ENCODE measurements around the gene ERC2. TPM values are rescaled to one million over a fixed set of nuclear protein-coding genes. Genes with fewer than 3 reads are reported as not detected.

Gene ERC2
- total RNA-seq, 3 donors from 2014 or later (not counting 1 experiment from before 2014, with no cell fraction given), result not detected

DNA sequence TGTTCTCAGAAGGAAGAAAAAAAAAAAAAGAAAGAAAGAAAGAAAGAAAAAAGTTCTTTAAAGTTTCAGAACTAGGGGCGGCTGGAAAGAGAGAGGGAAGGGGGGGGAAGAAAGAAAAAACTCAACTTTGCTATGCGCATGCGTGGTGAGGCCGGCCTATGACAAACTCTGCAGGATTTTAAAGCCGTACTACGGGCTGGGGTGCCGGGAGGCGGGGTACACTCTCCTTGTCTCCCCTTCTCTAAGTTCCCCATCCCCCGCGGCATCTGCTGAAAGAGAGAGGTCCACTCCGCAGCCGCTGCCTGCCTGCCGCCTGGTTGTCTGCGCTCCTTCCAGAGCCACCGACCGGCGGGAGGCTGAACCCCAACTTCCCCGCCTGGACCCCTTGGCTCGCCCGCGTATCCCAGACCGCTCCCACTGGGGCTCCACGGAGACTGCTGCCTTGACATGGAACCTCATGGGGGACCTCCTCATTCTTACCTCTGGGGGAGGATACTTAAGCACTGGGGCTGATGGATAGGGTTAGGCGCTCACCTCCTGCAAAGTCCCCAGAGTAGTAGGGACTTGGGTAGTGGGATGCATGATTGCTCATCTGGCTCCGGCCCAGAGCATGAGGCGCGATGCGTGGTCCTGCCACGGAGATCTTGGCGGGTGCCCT is 979.7 kb downstream of the ERC2 start:
- Histone ChIP-seq H3K27ac (ENCODE audit: low read length) (no peak overlapping the region), H3K36me3 (ENCODE audit: control insufficient read depth, insufficient read depth, low read length) (no peaks in the 10 kb centered on the region), H3K4me3 (ENCODE audit: low read length) (no peak overlapping the region), H3K4me1 (ENCODE audit: control insufficient read depth, insufficient read depth, low read length) (no peaks in the 10 kb centered on the region), H3K27me3 (ENCODE audit: control insufficient read depth, insufficient read depth, low read length) (peaks cover 25% of the 10 kb centered on the region), H3K9me3 (ENCODE audit: control insufficient read depth, insufficient read depth, low read length) (no peaks in the 10 kb centered on the region)
- intact Hi-C loops (cut with micrococcal nuclease), result no loop called here
- TF ChIP-seq, protein P1, sequence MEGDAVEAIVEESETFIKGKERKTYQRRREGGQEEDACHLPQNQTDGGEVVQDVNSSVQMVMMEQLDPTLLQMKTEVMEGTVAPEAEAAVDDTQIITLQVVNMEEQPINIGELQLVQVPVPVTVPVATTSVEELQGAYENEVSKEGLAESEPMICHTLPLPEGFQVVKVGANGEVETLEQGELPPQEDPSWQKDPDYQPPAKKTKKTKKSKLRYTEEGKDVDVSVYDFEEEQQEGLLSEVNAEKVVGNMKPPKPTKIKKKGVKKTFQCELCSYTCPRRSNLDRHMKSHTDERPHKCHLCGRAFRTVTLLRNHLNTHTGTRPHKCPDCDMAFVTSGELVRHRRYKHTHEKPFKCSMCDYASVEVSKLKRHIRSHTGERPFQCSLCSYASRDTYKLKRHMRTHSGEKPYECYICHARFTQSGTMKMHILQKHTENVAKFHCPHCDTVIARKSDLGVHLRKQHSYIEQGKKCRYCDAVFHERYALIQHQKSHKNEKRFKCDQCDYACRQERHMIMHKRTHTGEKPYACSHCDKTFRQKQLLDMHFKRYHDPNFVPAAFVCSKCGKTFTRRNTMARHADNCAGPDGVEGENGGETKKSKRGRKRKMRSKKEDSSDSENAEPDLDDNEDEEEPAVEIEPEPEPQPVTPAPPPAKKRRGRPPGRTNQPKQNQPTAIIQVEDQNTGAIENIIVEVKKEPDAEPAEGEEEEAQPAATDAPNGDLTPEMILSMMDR (IDR thresholded peaks at IDR 0.05), result no peak
- Mint-ChIP-seq H3K36me3 (no peaks in the 10 kb centered on the region), H3K27me3 (ENCODE audit: low read depth in 2 of 2) (peaks cover 53 to 67% of the 10 kb centered on the region in 2 donors), H3K9me3 (no peaks in the 10 kb centered on the region), H3K4me1 (peaks cover 0 to 4% of the 10 kb centered on the region in 2 donors), H3K4me3 (no peak overlapping the region), H3K27ac (no peak overlapping the region)
- ATAC-seq (no peak), DNase-seq (peak in 1 of 2 donors; percentile 33)
- WGBS (ENCODE audit: insufficient coverage), result 2% methylated on average over 30 of the region's 30 CpGs

DNA sequence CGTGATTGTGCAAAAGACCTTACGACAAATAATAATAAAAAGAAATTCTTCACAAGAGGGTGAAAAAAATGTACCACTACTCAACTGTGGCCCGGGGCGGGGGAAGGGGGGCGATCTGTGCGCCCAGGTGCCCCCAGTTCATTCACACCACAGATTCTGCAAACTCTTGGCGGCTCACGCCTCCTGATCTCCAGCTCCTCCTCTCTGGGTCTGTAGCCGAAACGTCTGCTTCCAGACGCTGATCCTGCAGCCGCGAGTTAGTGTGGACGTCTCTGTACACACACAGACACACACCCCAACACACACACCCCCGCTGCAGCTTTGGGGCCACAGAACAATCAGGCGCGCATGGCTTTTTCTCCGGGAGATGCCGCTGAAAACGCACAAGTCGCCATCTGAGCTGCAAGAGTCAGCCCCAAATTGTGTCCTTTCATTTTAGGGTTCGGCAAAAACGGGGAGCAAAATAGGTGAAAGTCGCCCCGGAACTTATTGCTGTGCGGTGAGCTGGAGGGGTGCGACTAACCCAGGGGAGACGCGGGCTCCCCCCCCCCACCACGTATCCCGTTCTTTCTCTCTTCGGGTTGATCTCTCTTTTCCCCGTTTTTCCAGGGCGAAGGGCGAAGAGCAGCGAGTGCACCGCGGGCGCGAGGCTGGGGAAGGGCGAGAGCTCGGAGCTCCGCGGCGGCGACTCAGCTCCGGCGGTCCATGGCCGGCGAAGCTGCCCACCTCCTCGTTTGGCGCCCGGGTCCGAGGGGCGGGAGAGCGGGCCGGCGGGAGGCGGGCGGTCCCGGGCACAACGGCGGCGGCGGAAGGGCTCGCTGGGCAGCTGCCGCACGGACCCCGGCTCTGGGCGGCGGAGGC is 980.7 kb downstream of the ERC2 start:
- Histone ChIP-seq H3K27ac (ENCODE audit: low read length) (no peak overlapping the region), H3K9me3 (ENCODE audit: control insufficient read depth, insufficient read depth, low read length) (no peaks in the 10 kb centered on the region), H3K36me3 (ENCODE audit: control insufficient read depth, insufficient read depth, low read length) (no peaks in the 10 kb centered on the region), H3K27me3 (ENCODE audit: control insufficient read depth, insufficient read depth, low read length) (peaks cover 31% of the 10 kb centered on the region), H3K4me1 (ENCODE audit: control insufficient read depth, insufficient read depth, low read length) (no peaks in the 10 kb centered on the region), H3K4me3 (ENCODE audit: low read length) (no peak overlapping the region)
- 1% methylated on average over 71 of the region's 71 CpGs for WGBS (ENCODE audit: insufficient coverage)
- ATAC-seq (no peak), DNase-seq (no peak)
- TF ChIP-seq, protein P1 (IDR thresholded peaks at IDR 0.05), result no peak
- intact Hi-C loops (cut with micrococcal nuclease), result no loop called here
- Mint-ChIP-seq H3K36me3 (no peaks in the 10 kb centered on the region), H3K27ac (no peak overlapping the region), H3K27me3 (ENCODE audit: low read depth in 2 of 2) (peaks cover 55 to 67% of the 10 kb centered on the region in 2 donors), H3K4me1 (peaks cover 0 to 4% of the 10 kb centered on the region in 2 donors), H3K4me3 (no peak overlapping the region), H3K9me3 (no peaks in the 10 kb centered on the region)

DNA sequence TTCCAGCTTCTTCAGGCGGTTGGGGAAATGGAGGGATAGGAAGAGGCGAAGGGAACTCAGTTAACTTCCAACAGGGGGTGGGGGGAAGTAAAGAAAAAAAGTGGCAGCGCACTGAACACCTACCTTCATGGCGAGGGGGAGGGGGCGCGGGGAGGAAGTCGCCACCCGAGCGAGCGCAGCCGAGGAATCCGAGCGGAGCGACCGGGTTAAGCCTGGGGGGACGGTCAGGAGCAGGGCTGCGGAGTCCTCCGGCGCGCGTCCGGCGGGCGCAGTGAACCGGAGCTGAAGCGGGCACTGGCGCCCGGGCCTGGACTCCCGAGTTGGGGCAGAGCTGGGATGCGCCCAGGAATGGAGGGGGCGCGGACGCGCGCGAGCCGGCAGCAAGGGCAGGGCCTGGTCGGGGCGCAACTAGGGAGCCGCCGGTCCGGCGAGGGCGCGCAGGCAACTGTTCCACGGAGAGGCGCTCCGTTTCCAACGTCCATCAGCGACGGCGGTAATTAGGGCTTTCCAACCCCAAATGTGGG is 981.3 kb downstream of the ERC2 start, which contains the start of gene WNT5A:
WNT5A (minus strand) TSS at position 450 of the 524 bp plus-strand sequence; CDS start at position 129, 321 bp downstream.
- Histone ChIP-seq H3K9me3 (ENCODE audit: control insufficient read depth, insufficient read depth, low read length) (no peaks in the 10 kb centered on the region), H3K36me3 (ENCODE audit: control insufficient read depth, insufficient read depth, low read length) (no peaks in the 10 kb centered on the region), H3K27me3 (ENCODE audit: control insufficient read depth, insufficient read depth, low read length) (peaks cover 33% of the 10 kb centered on the region), H3K27ac (ENCODE audit: low read length) (no peak within 1 kb of the TSS), H3K4me1 (ENCODE audit: control insufficient read depth, insufficient read depth, low read length) (no peaks in the 10 kb centered on the region), H3K4me3 (ENCODE audit: low read length) (no peak within 1 kb of the TSS)
- 2% methylated on average over 52 of the region's 52 CpGs for WGBS (ENCODE audit: insufficient coverage)
- intact Hi-C loops (cut with micrococcal nuclease), result no loop called here
- H3K36me3 Mint-ChIP-seq, result no peaks in the 10 kb centered on the region
- H3K9me3 Mint-ChIP-seq, result no peaks in the 10 kb centered on the region
- peaks cover 52 to 66% of the 10 kb centered on the region in 2 donors for H3K27me3 Mint-ChIP-seq (ENCODE audit: low read depth in 2 of 2)
- TF ChIP-seq, protein P1 (IDR thresholded peaks at IDR 0.05), result no peak
- no peak within 1 kb of the TSS for H3K27ac Mint-ChIP-seq
- ATAC-seq, result no peak
- H3K4me1 Mint-ChIP-seq, result peaks cover 0 to 4% of the 10 kb centered on the region in 2 donors
- no peak for DNase-seq
- H3K4me3 Mint-ChIP-seq, result no peak within 1 kb of the TSS

All from natural killer cell (primary cell).